ENCODE measurements around the gene MSANTD7.

DNA sequence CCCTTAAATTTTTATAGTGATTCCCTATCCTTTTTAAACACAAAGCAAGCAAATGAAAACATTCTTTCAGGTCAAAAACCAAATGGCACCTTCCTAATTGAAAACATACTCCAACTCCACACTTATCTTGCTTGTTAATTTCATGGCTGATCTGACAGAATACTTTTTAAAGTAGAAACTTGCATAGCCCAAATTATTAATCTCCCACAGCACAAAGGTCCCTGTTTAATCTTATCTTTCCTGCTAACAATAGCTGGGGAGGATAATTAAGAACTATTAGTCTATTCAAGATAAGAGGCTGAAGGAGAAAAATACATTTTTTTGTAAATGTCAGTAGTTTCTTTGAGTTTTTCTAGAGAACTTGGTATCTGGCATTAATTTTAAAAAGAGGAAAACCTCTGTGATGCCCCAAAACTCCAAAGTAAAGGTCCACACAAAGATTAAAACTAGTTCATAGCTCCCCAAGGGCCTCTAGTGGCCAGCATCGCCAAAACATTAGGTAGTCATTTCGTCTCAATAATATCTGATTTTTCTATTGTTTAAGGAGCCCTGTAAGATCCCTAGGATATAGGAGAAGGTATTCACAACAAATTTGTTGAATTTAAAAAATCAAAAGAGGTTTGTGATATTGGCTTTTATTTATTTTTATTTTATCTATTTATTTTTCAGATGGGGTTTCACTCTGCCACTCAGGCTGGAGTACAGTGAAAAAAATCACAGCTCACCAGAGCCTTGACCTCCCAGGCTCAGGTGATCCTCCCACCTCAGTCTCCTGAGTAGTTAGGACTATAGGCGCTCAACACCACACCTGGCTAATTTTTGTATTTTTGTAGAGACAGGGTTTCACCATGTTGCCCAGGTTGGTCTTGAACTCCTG is 15.0 kb upstream of the MSANTD7 start:
- TF ChIP-seq, protein P1, sequence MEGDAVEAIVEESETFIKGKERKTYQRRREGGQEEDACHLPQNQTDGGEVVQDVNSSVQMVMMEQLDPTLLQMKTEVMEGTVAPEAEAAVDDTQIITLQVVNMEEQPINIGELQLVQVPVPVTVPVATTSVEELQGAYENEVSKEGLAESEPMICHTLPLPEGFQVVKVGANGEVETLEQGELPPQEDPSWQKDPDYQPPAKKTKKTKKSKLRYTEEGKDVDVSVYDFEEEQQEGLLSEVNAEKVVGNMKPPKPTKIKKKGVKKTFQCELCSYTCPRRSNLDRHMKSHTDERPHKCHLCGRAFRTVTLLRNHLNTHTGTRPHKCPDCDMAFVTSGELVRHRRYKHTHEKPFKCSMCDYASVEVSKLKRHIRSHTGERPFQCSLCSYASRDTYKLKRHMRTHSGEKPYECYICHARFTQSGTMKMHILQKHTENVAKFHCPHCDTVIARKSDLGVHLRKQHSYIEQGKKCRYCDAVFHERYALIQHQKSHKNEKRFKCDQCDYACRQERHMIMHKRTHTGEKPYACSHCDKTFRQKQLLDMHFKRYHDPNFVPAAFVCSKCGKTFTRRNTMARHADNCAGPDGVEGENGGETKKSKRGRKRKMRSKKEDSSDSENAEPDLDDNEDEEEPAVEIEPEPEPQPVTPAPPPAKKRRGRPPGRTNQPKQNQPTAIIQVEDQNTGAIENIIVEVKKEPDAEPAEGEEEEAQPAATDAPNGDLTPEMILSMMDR (IDR thresholded peaks at IDR 0.05 in 2 of 3, conservative IDR thresholded peaks at IDR 0.05 in 1 of 3; ENCODE audit: insufficient read depth in 2 of 3, low read depth in 1 of 3, low read length in 3 of 3): peak; percentile 32 to 60 (median 48); a peak in 4 of 6 replicates
- no peak for TF ChIP-seq TAF1 (IDR thresholded peaks at IDR 0.05; ENCODE audit: control insufficient read depth, extremely low read depth, insufficient read depth, low read length, severe bottlenecking)
- no peak for TF ChIP-seq ZNF174 (CRISPR knock-in tag; IDR thresholded peaks at IDR 0.05)
- TF ChIP-seq MED1 (CRISPR knock-in tag; IDR thresholded peaks at IDR 0.05; ENCODE audit: borderline replicate concordance): no peak
- no peak for TF ChIP-seq MYNN (IDR thresholded peaks at IDR 0.05)
- TF ChIP-seq MYNN (CRISPR knock-in tag; IDR thresholded peaks at IDR 0.05): no peak

Measured in K562 (cell line).